PC-9 (cell line): ENCODE measurements around the gene CEP83. TPM values are rescaled to one million over a fixed set of nuclear protein-coding genes. Genes with fewer than 3 reads are reported as not detected.
"Not testable (repeated sequence)": the region's sequence is repeated elsewhere in the genome, so short reads cannot be mapped to it uniquely, and the experiment has no call there.

ENCODE experiments used
- BruUV-seq: library from RNA; stranded (reverse); fragments of 400-500 nt; replicated peaks from 2 replicates; lab custom pipeline; 2021; lab: Mats Ljungman, UMichigan
- CTCF ChIA-PET: fragments of 300-600 bp; sonication (Branson Sonifier 250); formaldehyde crosslinking; loops from one replicate; lab custom pipeline; 2022; ENCODE audit warnings: antibody characterized with exemption; lab: Charles Lee
- POLR2A ChIA-PET: fragments of 300-600 bp; sonication (Branson Sonifier 250); formaldehyde crosslinking; loops from one replicate; lab custom pipeline; 2022; ENCODE audit warnings: antibody characterized with exemption; ENCODE audit not compliant: unreplicated experiment; lab: Charles Lee
- DNase-seq, 2 experiments: peaks; one replicate each; pipeline versions ENCODE4 v3.0.0 to v3.0.0-alpha.2; 2015 to 2022; ENCODE audit warnings: mixed read lengths in 1 of 2
- H2AFZ ChIP-seq: fragments of 200-600 bp; sonication (generic); 2 replicates; pipeline ENCODE4 v1.8.1; 2017; ENCODE audit warnings: antibody characterized with exemption
- H3F3A ChIP-seq: fragments of 200-600 bp; sonication (generic); 2 replicates; pipeline ENCODE4 v1.8.1; 2017; ENCODE audit warnings: antibody characterized with exemption, mild to moderate bottlenecking, low read depth; ENCODE audit not compliant: insufficient read depth
- H3K27ac ChIP-seq: fragments of 200-600 bp; sonication (generic); 2 replicates; pipeline ENCODE4 v1.6.1; 2016; ENCODE audit warnings: mixed run types
- H3K27me3 ChIP-seq: fragments of 200-600 bp; sonication (generic); 2 replicates; pipeline ENCODE4 v1.6.1; 2016; ENCODE audit warnings: low read depth, mixed run types; ENCODE audit not compliant: insufficient read depth
- H3K36me3 ChIP-seq: fragments of 200-600 bp; sonication (generic); 2 replicates; pipeline ENCODE4 v1.6.1; 2016; ENCODE audit warnings: low read depth, mixed run types
- H3K4me1 ChIP-seq: fragments of 200-600 bp; sonication (generic); replicated peaks from 2 replicates; pipeline ENCODE4 v1.6.1; 2016; ENCODE audit warnings: mixed run types; ENCODE audit not compliant: insufficient read depth
- H3K4me2 ChIP-seq: fragments of 200-600 bp; sonication (generic); 2 replicates; pipeline ENCODE4 v1.6.1; 2017; ENCODE audit warnings: mixed run types
- H3K4me3 ChIP-seq: fragments of 200-600 bp; sonication (generic); 2 replicates; pipeline ENCODE4 v1.6.1; 2016; ENCODE audit warnings: mixed run types
- H3K79me2 ChIP-seq: fragments of 200-600 bp; sonication (generic); 2 replicates; pipeline ENCODE4 v1.6.1; 2017; ENCODE audit warnings: low read depth, mixed run types
- H3K9me2 ChIP-seq: fragments of 200-600 bp; sonication (generic); 2 replicates; pipeline ENCODE4 v1.8.1; 2017; ENCODE audit warnings: mild to moderate bottlenecking; ENCODE audit not compliant: insufficient read depth
- H3K9me3 ChIP-seq: fragments of 200-600 bp; sonication (generic); 2 replicates; pipeline ENCODE4 v1.8.1; 2016; ENCODE audit warnings: low read depth; ENCODE audit not compliant: insufficient read depth
- H4K20me1 ChIP-seq: fragments of 200-600 bp; sonication (generic); 2 replicates; pipeline ENCODE4 v1.8.1; 2017; ENCODE audit not compliant: insufficient read depth
- CTCF ChIP-seq: fragments of 200-600 bp; sonication (generic); conservative IDR thresholded peaks from 2 replicates; pipeline ENCODE4 v1.6.1; 2017; ENCODE audit warnings: mixed run types, antibody characterized with exemption, mild to moderate bottlenecking, moderate library complexity
- EZH2 ChIP-seq: fragments of 200-600 bp; sonication (generic); IDR thresholded peaks from 2 replicates; pipeline ENCODE4 v1.8.0; 2017; ENCODE audit warnings: antibody characterized with exemption, low read depth
- intact Hi-C: fragments of 100-400 bp; cut with micrococcal nuclease; formaldehyde crosslinking; loops from one replicate; pipeline ENCODE4 v1.10.0; 2022; ENCODE audit not compliant: unreplicated experiment
- total RNA-seq: library from RNA; stranded (reverse); gene quantifications from 2 replicates; pipeline ENCODE4 v1.2.3, GENCODE V29; 2021

The CEP83 gene
- total RNA-seq, 1 experiment from 2014 or later: 19.6 TPM

- intact Hi-C loops: no loop called here
- no peak for DNase-seq
- Histone ChIP-seq H3K9me2 (no peaks in the 10 kb centered on the region), H3K79me2 (no peaks in the 10 kb centered on the region), H2AFZ (no peak overlapping the region), H4K20me1 (no peaks in the 10 kb centered on the region), H3K27me3 (no peaks in the 10 kb centered on the region), H3K4me2 (no peak overlapping the region), H3K36me3 (no peaks in the 10 kb centered on the region; the same call in 1 of the 2 replicates), H3K27ac (no peak overlapping the region), H3K4me3 (no peak overlapping the region), H3F3A (0 out of 2 replicates have a peak, but pooled peaks cover 2% of the 10 kb centered on the region), H3K4me1 (no peaks in the 10 kb centered on the region), H3K9me3 (peaks cover 22% of the 10 kb centered on the region; the same call in 1 of the 2 replicates)
- CTCF ChIA-PET: no interaction called here
- BruUV-seq: no TSS peak
- POLR2A ChIA-PET: no interaction called here
- TF ChIP-seq CTCF: no peak
- no peak for TF ChIP-seq EZH2
Measured at GRCh38 chr12:94322346-94322745, 137.3 kb downstream of the CEP83 start.

GRCh38 chr12:94320109-94320508 lies 139.6 kb downstream of the CEP83 start:
- no peak overlapping the region for H3K4me3 ChIP-seq
- no peak overlapping the region for H3K27ac ChIP-seq
- H3K4me1 ChIP-seq: no peaks in the 10 kb centered on the region
- CTCF ChIA-PET: no interaction called here
- POLR2A ChIA-PET: no interaction called here
- H3K27me3 ChIP-seq: no peaks in the 10 kb centered on the region
- intact Hi-C loops: no loop called here
- H3K36me3 ChIP-seq: no peaks in the 10 kb centered on the region; the same call in 1 of the 2 replicates
- H2AFZ ChIP-seq: no peak overlapping the region
- H3K4me2 ChIP-seq: no peak overlapping the region
- H3F3A ChIP-seq: no peaks in the 10 kb centered on the region
- no TSS peak for BruUV-seq
- H3K9me3 ChIP-seq: peaks cover 22% of the 10 kb centered on the region; the same call in 1 of the 2 replicates
- H3K79me2 ChIP-seq: no peaks in the 10 kb centered on the region
- no peaks in the 10 kb centered on the region for H3K9me2 ChIP-seq
- DNase-seq: no peak
- TF ChIP-seq EZH2: no peak
- TF ChIP-seq CTCF: no peak
- H4K20me1 ChIP-seq: no peaks in the 10 kb centered on the region

- BruUV-seq: no TSS peak
- POLR2A ChIA-PET: no interaction called here
Measured at GRCh38 chr12:94318181-94318580, 141.5 kb downstream of the CEP83 start.

DNA sequence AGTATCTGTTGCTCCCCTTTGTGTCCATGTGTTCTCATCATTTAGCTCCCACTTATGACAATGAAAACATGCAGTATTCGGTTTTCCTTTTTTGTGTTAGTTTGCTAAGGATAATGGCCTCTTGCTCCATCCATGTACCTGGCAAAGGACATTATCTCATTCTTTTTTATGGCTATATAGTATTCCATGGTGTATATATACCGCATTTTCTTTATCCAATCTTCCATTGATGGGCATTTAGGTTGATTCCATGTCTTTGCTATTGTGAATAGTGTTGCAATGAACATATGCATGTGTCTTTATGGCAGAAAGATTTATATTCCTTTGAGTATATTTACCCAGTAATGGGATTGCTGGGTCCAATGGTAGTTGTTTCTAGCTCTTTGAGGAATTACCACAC lies 143.1 kb downstream of the CEP83 start:
- POLR2A ChIA-PET: not testable (repeated sequence)

More at GRCh38 chr12:94318181-94318580, 141.5 kb downstream of the CEP83 start:
- H3K79me2 ChIP-seq: no peaks in the 10 kb centered on the region
- H3K4me2 ChIP-seq: no peak overlapping the region
- H3K36me3 ChIP-seq: no peaks in the 10 kb centered on the region; the same call in 1 of the 2 replicates
- TF ChIP-seq EZH2 (no peak), CTCF (no peak)
- H3K4me3 ChIP-seq: no peak overlapping the region
- H3K27ac ChIP-seq: no peak overlapping the region
- H3K9me3 ChIP-seq: peaks cover 22% of the 10 kb centered on the region; the same call in 1 of the 2 replicates
- H2AFZ ChIP-seq: no peak overlapping the region
- no peaks in the 10 kb centered on the region for H4K20me1 ChIP-seq
- CTCF ChIA-PET: no interaction called here
- no peaks in the 10 kb centered on the region for H3F3A ChIP-seq
- H3K9me2 ChIP-seq: no peaks in the 10 kb centered on the region
- intact Hi-C loops: no loop called here
- H3K27me3 ChIP-seq: no peaks in the 10 kb centered on the region
- H3K4me1 ChIP-seq: no peaks in the 10 kb centered on the region
- DNase-seq: no peak

More for the DNA sequence above, 143.1 kb downstream of the CEP83 start:
- H4K20me1 ChIP-seq, H3K9me2 ChIP-seq, H3K27me3 ChIP-seq, BruUV-seq, H3K79me2 ChIP-seq, H3K4me3 ChIP-seq, H2AFZ ChIP-seq, intact Hi-C loops, H3K4me1 ChIP-seq, H3K36me3 ChIP-seq, H3K27ac ChIP-seq, CTCF ChIA-PET, DNase-seq, H3F3A ChIP-seq, H3K4me2 ChIP-seq: not testable (repeated sequence)
- H3K9me3 ChIP-seq: peaks cover 21% of the 10 kb centered on the region; the same call in 1 of the 2 replicates
